IPS DF 4.7 (cell line): ENCODE data around the gene ZNF845.
"Not testable (repeated sequence)": the region's sequence is repeated elsewhere in the genome, so short reads cannot be mapped to it uniquely, and the experiment has no call there.

Experiments
- DNase-seq: peaks from one replicate; pipeline ENCODE4 v3.0.0-alpha.2; 2013; ENCODE audit warnings: low spot score; ENCODE audit errors: extremely low read depth

Gene ZNF845

DNA sequence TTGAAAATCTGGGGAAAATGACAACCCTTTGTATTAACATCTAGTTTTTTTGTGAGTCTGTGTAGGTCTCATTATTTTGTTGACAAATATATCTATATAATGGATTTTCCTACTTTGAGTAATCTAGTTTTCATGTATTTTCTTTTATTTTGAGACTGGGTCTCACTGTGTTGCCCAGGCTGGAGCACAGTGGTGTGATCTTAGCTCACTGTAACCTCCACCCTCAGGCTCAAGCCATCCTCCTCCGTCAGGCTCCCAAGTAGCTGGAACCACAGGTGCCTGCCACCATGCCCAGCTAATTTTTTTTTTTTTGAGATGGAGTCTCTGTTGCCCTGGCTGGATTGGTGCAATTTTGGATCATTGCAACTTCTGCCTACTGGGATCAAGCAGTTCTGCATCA, 41.2 kb downstream of the ZNF845 start:
- no peak for DNase-seq

GRCh38 chr19:53381376-53381775, 47.8 kb downstream of the ZNF845 start:
- DNase-seq, result no peak

DNA sequence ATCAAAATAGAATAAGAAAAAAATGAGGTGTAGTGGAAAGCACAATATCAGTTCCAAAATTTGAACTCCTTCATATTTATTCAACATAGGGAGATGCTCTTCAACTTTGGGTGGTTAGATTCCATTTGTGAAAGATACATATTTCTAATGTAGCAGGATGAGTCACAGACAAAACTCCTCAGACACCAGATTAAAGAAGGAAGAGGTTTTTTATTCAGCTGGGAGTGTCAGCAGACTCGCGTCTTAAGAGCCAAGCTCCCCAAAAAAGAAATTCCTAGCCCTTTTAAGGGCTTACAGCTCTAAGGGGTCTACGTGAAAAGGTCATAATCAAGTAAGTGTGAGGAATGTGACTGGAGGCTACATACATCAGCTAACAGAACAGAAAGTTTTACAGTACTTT, 54.6 kb downstream of the ZNF845 start:
- DNase-seq, result no peak

- DNase-seq, result no peak
Measured at GRCh38 chr19:53388904-53389303, 55.4 kb downstream of the ZNF845 start.

DNA sequence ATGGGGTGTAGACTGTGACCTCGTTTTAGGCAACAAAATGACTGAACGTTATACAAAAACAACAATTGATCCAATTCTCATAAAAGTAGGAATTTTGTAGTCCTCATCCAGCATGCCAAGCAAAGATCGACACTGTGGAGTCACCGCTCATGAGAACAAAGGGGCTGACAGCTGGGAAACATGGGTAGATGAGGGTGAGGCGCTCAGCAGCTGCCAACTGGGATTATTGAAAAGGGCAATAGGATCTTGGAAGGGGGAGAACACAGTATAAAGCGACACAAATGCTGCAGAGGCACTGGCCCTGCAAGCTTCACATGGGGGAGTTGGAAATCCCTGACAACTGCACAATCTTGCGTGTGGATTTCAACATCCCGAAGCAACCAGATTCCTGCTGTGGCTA, 56.0 kb downstream of the ZNF845 start:
- no peak for DNase-seq

DNA sequence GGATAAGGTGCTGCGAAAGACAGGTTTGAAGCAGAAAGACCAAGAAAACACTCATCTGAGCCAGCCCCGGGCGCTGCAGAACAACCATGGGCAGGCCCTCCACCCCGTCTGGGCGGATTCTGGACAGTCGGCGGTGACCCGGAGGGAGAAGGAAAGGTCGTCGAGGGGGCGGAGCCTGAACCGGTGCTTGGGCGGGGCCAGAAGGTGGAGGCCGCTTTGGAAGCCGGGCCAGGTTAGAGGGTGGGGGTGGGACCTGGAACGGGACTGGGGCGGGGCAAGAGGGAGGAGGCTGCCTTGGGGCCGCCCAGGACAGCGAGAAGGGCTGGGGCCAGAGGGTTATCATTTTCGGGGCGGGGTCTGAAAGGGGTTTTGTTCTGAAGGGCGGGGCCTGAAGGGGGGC, 56.4 kb downstream of the ZNF845 start:
- peak; percentile 49 for DNase-seq

DNA sequence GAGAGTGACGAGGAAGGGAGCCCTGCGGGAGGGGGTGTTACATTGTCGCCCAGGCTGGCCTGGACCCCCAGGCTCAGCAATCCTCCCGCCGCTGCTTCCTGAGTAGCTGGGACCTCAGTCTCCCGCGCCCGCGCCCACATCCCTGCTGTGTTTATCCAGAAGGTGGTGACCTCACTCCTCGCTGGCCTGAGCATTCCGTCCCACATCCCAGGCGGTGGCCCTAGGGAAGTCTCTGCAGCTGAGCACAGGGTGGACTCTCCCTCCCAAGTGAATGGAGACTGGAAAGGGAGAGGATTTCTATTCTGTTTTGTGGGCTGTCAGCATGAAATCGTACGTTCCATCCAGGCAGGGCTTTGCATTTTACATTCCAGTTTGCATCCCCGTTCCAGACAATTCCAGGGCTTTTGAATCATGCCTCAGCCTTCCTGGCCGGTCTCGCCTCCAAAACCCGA, 61.0 kb downstream of the ZNF845 start:
- no peak for DNase-seq

DNA sequence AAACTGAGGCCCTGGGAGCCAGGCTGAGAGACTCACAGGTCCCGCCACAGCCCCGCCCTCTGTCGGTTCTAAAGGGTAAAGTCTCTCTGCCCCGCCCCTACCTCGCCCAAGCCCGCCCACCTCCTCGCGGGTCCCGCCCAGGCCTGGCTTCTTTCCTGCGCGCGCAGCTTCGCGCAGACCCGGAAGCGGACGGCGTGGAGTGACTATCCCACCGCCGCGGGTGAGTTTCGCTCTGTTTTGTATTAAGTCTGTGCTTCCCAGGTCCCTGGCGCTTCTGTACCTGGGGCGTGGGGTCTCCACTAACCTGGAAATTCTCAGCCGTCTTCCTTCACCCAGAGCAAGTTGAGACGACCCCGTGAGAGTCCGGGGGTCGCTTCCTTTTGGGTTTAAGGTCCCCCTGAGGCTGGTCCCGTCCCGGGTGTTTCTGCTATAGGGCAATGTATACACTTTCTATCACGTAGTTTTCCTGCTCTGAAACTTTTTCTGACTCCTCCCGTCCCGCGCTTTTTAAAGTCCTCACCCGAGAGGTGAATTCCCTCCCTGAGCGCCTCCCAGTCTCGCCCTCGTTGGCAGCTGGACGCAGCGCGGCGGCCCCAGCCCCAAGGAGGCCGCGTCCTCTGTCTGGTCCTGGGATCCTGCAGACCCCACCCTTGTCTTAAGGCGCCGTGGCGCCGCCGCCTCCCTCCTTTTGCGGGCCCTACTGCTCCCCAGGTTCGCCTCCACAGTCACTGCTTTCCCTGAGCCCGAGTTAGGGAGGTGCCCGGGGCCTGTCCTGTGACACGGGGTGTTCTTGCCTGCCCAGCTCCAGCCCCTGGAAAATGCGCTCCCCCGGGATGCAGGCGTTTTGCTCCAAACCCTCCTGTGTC, 61.7 kb downstream of the ZNF845 start, which contains the start of gene ZNF765:
ZNF765 (plus strand) TSS at position 176 of the 866 bp plus-strand sequence. CDS start 2,867 bp downstream, outside the sequence.
- peak; percentile 58 for DNase-seq

GRCh38 chr19:53395840-53396524, 62.4 kb downstream of the ZNF845 start:
- not testable (repeated sequence) for DNase-seq

- DNase-seq, result no peak
Measured at GRCh38 chr19:53396525-53396868, 62.9 kb downstream of the ZNF845 start.

GRCh38 chr19:53397918-53398317, 64.4 kb downstream of the ZNF845 start:
- DNase-seq, result not testable (repeated sequence)
